ENCODE data around the gene LCLAT1.

Gene LCLAT1

DNA sequence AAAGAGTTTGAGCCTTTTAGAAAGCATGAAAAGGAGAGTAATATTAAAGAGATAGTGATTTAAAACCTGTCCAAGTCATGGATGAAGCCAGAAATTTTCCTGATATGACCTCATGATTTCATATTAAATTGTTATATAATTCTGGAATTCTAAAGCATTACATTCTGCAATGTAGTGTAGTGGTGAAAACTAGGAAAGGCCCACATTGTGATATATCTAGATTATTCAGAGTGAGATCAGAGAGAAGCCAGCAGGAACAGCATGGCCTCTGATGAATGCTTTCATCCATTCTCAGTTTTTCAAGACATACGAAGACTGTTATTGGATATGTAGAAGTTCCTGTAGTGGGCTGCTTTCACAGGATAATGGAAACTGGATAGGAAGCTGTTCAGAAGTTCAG is 98.8 kb downstream of the LCLAT1 start:
- Mint-ChIP-seq H3K4me3 (no peak overlapping the region), H3K4me1 (peaks cover 13% of the 10 kb centered on the region), H3K36me3 (peaks cover 6% of the 10 kb centered on the region), H3K9me3 (no peaks in the 10 kb centered on the region), H3K27ac (no peak overlapping the region)
- DNase-seq (ENCODE audit: low spot score in 2 of 2) = no peak
- no peak for ATAC-seq

DNA sequence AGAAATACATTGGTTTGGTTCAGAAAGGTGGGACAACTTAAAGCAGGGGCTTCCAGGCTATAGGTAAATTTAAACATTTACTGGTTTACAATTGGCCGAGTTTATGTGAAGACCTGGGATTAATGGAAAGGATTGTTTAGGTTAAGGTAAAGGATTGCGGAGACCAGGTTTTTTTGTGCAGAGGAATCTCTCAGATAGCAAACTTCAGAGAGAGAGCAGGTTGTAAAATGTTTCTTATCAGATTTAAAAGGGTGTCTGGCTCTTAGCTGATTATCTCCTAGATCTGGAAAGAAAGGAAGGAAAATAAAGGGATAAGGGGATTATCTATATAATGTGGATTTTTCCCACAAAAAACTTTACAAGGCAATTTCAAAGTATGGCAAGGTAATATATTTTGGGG is 101.3 kb downstream of the LCLAT1 start:
- DNase-seq (ENCODE audit: low spot score in 2 of 2) (no peak), ATAC-seq (no peak)
- Mint-ChIP-seq H3K4me1 (peaks cover 6% of the 10 kb centered on the region), H3K27ac (no peak overlapping the region), H3K9me3 (no peaks in the 10 kb centered on the region), H3K4me3 (no peak overlapping the region), H3K36me3 (peaks cover under 1% of the 10 kb centered on the region)

DNA sequence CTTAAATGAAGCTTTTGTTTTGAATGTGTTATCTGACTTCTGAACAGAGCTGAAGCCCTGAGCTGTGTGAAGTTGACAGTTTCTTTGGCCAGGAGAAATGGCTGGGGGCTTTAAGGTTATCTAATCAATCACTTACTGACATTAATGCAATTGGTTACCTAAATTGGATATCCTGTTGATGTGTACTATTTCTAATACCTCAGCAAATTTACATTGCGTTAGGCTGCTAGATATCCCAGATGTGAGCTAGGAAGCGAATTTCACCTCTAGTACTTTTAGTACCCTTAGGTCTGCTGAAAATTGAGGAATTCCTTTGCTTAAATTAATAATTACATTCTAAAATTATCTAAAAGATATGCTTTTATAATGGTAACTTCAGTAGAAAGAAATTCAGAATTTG is 102.0 kb downstream of the LCLAT1 start:
- ATAC-seq (no peak), DNase-seq (ENCODE audit: low spot score in 2 of 2) (no peak)
- no peak overlapping the region for H3K27ac Mint-ChIP-seq
- H3K4me3 Mint-ChIP-seq = no peak overlapping the region
- no peaks in the 10 kb centered on the region for H3K36me3 Mint-ChIP-seq
- peaks cover 6% of the 10 kb centered on the region for H3K4me1 Mint-ChIP-seq
- H3K9me3 Mint-ChIP-seq = no peaks in the 10 kb centered on the region

- peaks cover 10% of the 10 kb centered on the region for H3K36me3 Mint-ChIP-seq
- H3K4me3 Mint-ChIP-seq = no peak overlapping the region
- H3K27ac Mint-ChIP-seq = no peak overlapping the region
- ATAC-seq (no peak), DNase-seq (ENCODE audit: low spot score in 2 of 2) (no peak)
- no peaks in the 10 kb centered on the region for H3K4me1 Mint-ChIP-seq
- no peaks in the 10 kb centered on the region for H3K9me3 Mint-ChIP-seq
Observed at GRCh38 chr2:30559544-30560275, 112.7 kb downstream of the LCLAT1 start.

DNA sequence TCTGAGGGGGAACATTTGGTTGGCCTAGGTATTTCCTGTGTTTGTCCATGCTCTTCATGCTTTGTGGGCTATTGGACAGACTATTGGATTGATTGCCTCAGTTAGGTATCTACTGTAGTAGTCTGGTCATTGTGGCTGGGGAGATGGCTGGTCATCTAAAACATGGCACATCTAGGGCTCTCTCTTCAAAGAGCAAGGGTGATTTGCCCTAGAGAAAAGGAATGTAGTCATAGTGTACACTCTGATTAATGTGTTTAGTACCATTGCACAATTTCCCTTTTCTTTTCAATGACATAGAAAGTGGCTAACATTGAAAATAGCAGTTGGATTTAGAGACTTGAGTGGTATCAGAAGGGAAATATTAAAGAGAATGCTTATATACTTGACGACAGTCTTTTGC is 114.3 kb downstream of the LCLAT1 start:
- no peak overlapping the region for H3K27ac Mint-ChIP-seq
- H3K4me1 Mint-ChIP-seq = peaks cover 7% of the 10 kb centered on the region
- H3K9me3 Mint-ChIP-seq = no peaks in the 10 kb centered on the region
- no peak overlapping the region for H3K4me3 Mint-ChIP-seq
- ATAC-seq (no peak), DNase-seq (ENCODE audit: low spot score in 2 of 2) (no peak)
- H3K36me3 Mint-ChIP-seq = peaks cover 10% of the 10 kb centered on the region

GRCh38 chr2:30565851-30566358 is 118.9 kb downstream of the LCLAT1 start:
- Mint-ChIP-seq H3K27ac (peak overlapping the region; percentile 29), H3K4me3 (no peak overlapping the region), H3K4me1 (peaks cover 7% of the 10 kb centered on the region), H3K9me3 (no peaks in the 10 kb centered on the region), H3K36me3 (peaks cover 42% of the 10 kb centered on the region)
- peak; percentile 55 for ATAC-seq
- no peak for DNase-seq (ENCODE audit: low spot score in 2 of 2)

DNA sequence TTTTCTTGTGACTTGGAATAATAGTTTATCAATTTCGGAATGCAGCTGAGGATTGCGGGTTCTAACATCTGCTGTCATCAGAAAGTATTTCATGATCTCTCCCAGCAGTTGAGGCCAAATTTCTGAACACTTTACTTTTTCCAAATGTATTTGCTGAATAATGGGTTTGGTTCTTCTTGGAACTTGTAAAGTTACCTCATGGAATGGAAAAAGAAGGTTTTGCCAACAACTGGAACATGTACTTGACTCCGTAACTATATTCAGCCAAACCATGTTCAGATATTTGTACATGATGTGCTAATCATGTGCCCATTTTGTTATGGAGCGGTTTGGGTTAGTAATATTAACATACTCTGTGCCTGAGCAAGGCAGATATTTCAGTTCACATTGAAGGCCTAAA is 119.6 kb downstream of the LCLAT1 start:
- no peak overlapping the region for H3K4me3 Mint-ChIP-seq
- no peak for ATAC-seq
- H3K4me1 Mint-ChIP-seq = peaks cover 7% of the 10 kb centered on the region
- H3K9me3 Mint-ChIP-seq = no peaks in the 10 kb centered on the region
- H3K36me3 Mint-ChIP-seq = peaks cover 43% of the 10 kb centered on the region
- no peak for DNase-seq (ENCODE audit: low spot score in 2 of 2)
- H3K27ac Mint-ChIP-seq = no peak overlapping the region

GRCh38 chr2:30567317-30567716 is 120.3 kb downstream of the LCLAT1 start:
- Mint-ChIP-seq H3K36me3 (peaks cover 39% of the 10 kb centered on the region), H3K27ac (no peak overlapping the region)
- no peak for ATAC-seq

GRCh38 chr2:30569946-30570345 is 122.9 kb downstream of the LCLAT1 start:
- no peak for ATAC-seq
- Mint-ChIP-seq H3K9me3 (no peaks in the 10 kb centered on the region), H3K36me3 (peaks cover 39% of the 10 kb centered on the region), H3K4me1 (peaks cover 7% of the 10 kb centered on the region), H3K27ac (no peak overlapping the region), H3K4me3 (no peak overlapping the region)
- DNase-seq (ENCODE audit: low spot score in 2 of 2) = no peak

More at GRCh38 chr2:30567317-30567716, 120.3 kb downstream of the LCLAT1 start:
- Mint-ChIP-seq H3K4me1 (peaks cover 7% of the 10 kb centered on the region), H3K9me3 (no peaks in the 10 kb centered on the region), H3K4me3 (no peak overlapping the region)
- no peak for DNase-seq (ENCODE audit: low spot score in 2 of 2)

DNA sequence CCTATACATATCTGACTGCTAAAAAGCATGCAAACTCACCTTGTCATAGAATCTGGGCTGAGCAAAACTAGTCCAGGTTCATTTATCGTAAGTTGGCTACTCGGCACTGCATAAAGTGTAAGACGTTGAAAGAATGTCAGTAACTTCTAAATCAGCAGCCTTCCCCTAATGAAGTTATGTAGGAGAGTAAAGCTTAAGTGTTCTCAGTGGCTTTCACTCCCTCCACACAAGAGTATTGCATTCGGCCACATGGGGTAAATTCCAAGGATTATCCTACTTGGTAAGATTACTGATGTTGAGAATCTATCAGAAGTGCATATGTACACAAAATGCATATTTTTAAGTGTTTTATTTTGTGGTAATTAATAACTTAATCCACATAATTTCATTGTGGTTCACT is 130.1 kb downstream of the LCLAT1 start:
- Mint-ChIP-seq H3K36me3 (peaks cover 6% of the 10 kb centered on the region), H3K4me3 (no peak overlapping the region), H3K27ac (no peak overlapping the region), H3K4me1 (no peaks in the 10 kb centered on the region), H3K9me3 (no peaks in the 10 kb centered on the region)
- ATAC-seq = no peak
- DNase-seq (ENCODE audit: low spot score in 2 of 2) = no peak

- no peak overlapping the region for H3K4me3 Mint-ChIP-seq
- DNase-seq (ENCODE audit: low spot score in 2 of 2) = no peak
- H3K27ac Mint-ChIP-seq = no peak overlapping the region
- H3K9me3 Mint-ChIP-seq = no peaks in the 10 kb centered on the region
- ATAC-seq = no peak
- no peaks in the 10 kb centered on the region for H3K4me1 Mint-ChIP-seq
- H3K36me3 Mint-ChIP-seq = peaks cover 4% of the 10 kb centered on the region
Observed at GRCh38 chr2:30580391-30580790, 133.3 kb downstream of the LCLAT1 start.

GRCh38 chr2:30582521-30582920 is 135.5 kb downstream of the LCLAT1 start:
- DNase-seq (ENCODE audit: low spot score in 2 of 2) (no peak), ATAC-seq (no peak)
- Mint-ChIP-seq H3K4me1 (no peaks in the 10 kb centered on the region), H3K9me3 (no peaks in the 10 kb centered on the region), H3K27ac (no peak overlapping the region), H3K4me3 (no peak overlapping the region), H3K36me3 (peaks cover 6% of the 10 kb centered on the region)

- no peaks in the 10 kb centered on the region for H3K9me3 Mint-ChIP-seq
- peaks cover 8% of the 10 kb centered on the region for H3K36me3 Mint-ChIP-seq
- no peak overlapping the region for H3K27ac Mint-ChIP-seq
- no peak overlapping the region for H3K4me3 Mint-ChIP-seq
- DNase-seq (ENCODE audit: low spot score in 2 of 2) = no peak
- ATAC-seq = no peak
- H3K4me1 Mint-ChIP-seq = no peaks in the 10 kb centered on the region
Observed at GRCh38 chr2:30583204-30583749, 136.2 kb downstream of the LCLAT1 start.

DNA sequence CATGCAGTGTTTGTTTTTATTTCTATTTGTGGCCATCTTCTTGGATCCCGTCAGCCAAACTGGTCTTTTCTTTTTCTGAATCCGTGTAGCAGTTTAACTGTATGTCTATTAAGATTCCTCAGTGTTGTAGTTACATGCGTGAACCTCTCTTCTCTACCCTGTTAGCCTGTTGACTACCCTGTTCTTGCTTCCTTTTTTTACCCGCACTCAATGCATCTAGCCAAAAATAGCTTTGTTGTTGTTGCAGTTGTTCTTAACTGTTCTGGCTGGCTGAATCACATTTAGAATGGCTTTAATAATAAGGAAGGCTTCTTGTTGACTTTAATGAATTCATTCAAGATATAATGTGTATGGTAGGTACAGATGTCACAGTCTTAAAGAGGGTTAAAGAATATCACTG is 137.1 kb downstream of the LCLAT1 start:
- no peak overlapping the region for H3K27ac Mint-ChIP-seq
- no peak for DNase-seq (ENCODE audit: low spot score in 2 of 2)
- H3K4me1 Mint-ChIP-seq = no peaks in the 10 kb centered on the region
- H3K4me3 Mint-ChIP-seq = no peak overlapping the region
- no peak for ATAC-seq
- H3K9me3 Mint-ChIP-seq = no peaks in the 10 kb centered on the region
- peaks cover 12% of the 10 kb centered on the region for H3K36me3 Mint-ChIP-seq

DNA sequence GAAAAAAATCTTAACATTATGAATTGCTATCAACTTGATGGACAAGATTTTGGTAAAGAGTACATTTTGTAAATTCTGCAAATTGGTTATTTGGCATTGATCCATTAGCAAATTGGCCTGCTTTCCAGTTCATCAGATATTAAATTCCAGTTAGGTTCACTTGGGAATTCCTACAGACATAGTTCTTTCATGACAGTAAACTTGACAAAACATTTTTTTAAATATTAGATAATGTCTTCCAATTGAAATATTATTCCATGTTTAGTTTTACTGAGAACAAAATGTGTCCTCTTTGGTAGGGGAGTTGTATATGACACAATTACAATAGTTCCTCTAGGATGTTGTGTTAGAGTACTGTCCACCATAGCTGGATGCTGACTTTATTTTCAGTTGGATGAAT is 141.9 kb downstream of the LCLAT1 start:
- no peaks in the 10 kb centered on the region for H3K9me3 Mint-ChIP-seq
- H3K4me1 Mint-ChIP-seq = no peaks in the 10 kb centered on the region
- peaks cover 12% of the 10 kb centered on the region for H3K36me3 Mint-ChIP-seq
- DNase-seq (ENCODE audit: low spot score in 2 of 2) (no peak), ATAC-seq (no peak)
- H3K4me3 Mint-ChIP-seq = no peak overlapping the region
- H3K27ac Mint-ChIP-seq = no peak overlapping the region

- Mint-ChIP-seq H3K4me3 (no peak overlapping the region), H3K27ac (no peak overlapping the region), H3K4me1 (no peaks in the 10 kb centered on the region), H3K36me3 (peaks cover 9% of the 10 kb centered on the region), H3K9me3 (no peaks in the 10 kb centered on the region)
- no peak for DNase-seq (ENCODE audit: low spot score in 2 of 2)
- no peak for ATAC-seq
Observed at GRCh38 chr2:30590407-30590806, 143.4 kb downstream of the LCLAT1 start.

All from stimulated activated effector memory CD8-positive, alpha-beta T cell treated with anti-CD3 and anti-CD28 coated beads, Interleukin-12 subunit alpha, Interleukin-12 subunit beta, amount 100 ng/mL, for 72 hours (primary cell).